ENCODE measurements around the gene KPNB1. TPM values are rescaled to one million over a fixed set of nuclear protein-coding genes. Genes with fewer than 3 reads are reported as not detected.

Gene KPNB1
- total RNA-seq, 2 experiments from 2014 or later: 232 to 453 TPM

GRCh38 chr17:47687748-47688147 is 38.0 kb downstream of the KPNB1 start:
- Histone ChIP-seq H3K27ac (ENCODE audit: low read depth, low read length, poor library complexity, severe bottlenecking) (no peak overlapping the region), H3K4me3 (ENCODE audit: low read depth, low read length, poor library complexity, severe bottlenecking) (no peak overlapping the region), H4K20me1 (ENCODE audit: insufficient read depth, low read length) (0 out of 2 replicates have a peak, but pooled peaks cover 8% of the 10 kb centered on the region), H3K79me2 (ENCODE audit: insufficient read depth, low read depth, low read length) (no peaks in the 10 kb centered on the region), H3K9me2 (ENCODE audit: insufficient read depth, low read length) (no peaks in the 10 kb centered on the region), H3K9me3 (ENCODE audit: low read length) (no peaks in the 10 kb centered on the region), H3K4me2 (ENCODE audit: low read length) (no peak overlapping the region), H3K36me3 (ENCODE audit: insufficient read depth, low read length) (peaks cover 49% of the 10 kb centered on the region), H3K4me1 (ENCODE audit: insufficient read depth, low read length, poor library complexity, severe bottlenecking) (peaks cover 12% of the 10 kb centered on the region), H2AFZ (ENCODE audit: low read length) (no peak overlapping the region)
- CTCF ChIA-PET (ENCODE audit: unreplicated experiment): no interaction called here
- no peak for TF ChIP-seq CTCF (conservative IDR thresholded peaks at IDR 0.05; ENCODE audit: low read length)
- TF ChIP-seq EZH2phosphoT487 (IDR thresholded peaks at IDR 0.05; ENCODE audit: borderline replicate concordance, low read depth, low read length): no peak
- intact Hi-C loops (cut with micrococcal nuclease; ENCODE audit: unreplicated experiment): no loop called here
- no peak for DNase-seq (ENCODE audit: low spot score)
- BruUV-seq (replicated peaks): no TSS peak
- POLR2A ChIA-PET: interaction anchor here (0.6 to 1.2 kb wide), 2 partner anchors 24 to 38 kb away, joined by 3 to 4 read pairs; partner anchors contain the start of gene KPNB1

GRCh38 chr17:47690121-47690520 is 40.4 kb downstream of the KPNB1 start:
- Histone ChIP-seq H2AFZ (ENCODE audit: low read length) (no peak overlapping the region), H3K9me3 (ENCODE audit: low read length) (no peaks in the 10 kb centered on the region), H3K4me1 (ENCODE audit: insufficient read depth, low read length, poor library complexity, severe bottlenecking) (peaks cover 23% of the 10 kb centered on the region), H3K27ac (ENCODE audit: low read depth, low read length, poor library complexity, severe bottlenecking) (no peak overlapping the region), H4K20me1 (ENCODE audit: insufficient read depth, low read length) (0 out of 2 replicates have a peak, but pooled peaks cover 4% of the 10 kb centered on the region), H3K4me2 (ENCODE audit: low read length) (no peak overlapping the region), H3K9me2 (ENCODE audit: insufficient read depth, low read length) (no peaks in the 10 kb centered on the region), H3K79me2 (ENCODE audit: insufficient read depth, low read depth, low read length) (peaks cover 5% of the 10 kb centered on the region; the same call in 1 of the 2 replicates), H3K36me3 (ENCODE audit: insufficient read depth, low read length) (peaks cover 26% of the 10 kb centered on the region), H3K4me3 (ENCODE audit: low read depth, low read length, poor library complexity, severe bottlenecking) (no peak overlapping the region)
- no peak for TF ChIP-seq CTCF (conservative IDR thresholded peaks at IDR 0.05; ENCODE audit: low read length)
- intact Hi-C loops (cut with micrococcal nuclease; ENCODE audit: unreplicated experiment): no loop called here
- CTCF ChIA-PET (ENCODE audit: unreplicated experiment): no interaction called here
- POLR2A ChIA-PET: no interaction called here
- no peak for DNase-seq (ENCODE audit: low spot score)
- no TSS peak for BruUV-seq (replicated peaks)

- H3K27ac ChIP-seq (ENCODE audit: low read depth, low read length, poor library complexity, severe bottlenecking): peak overlapping the region; percentile 73
- TF ChIP-seq CTCF (conservative IDR thresholded peaks at IDR 0.05; ENCODE audit: low read length): no peak
- TF ChIP-seq EZH2phosphoT487 (IDR thresholded peaks at IDR 0.05; ENCODE audit: borderline replicate concordance, low read depth, low read length): no peak
- ChIA-PET POLR2A (interaction anchor here (0.5 to 1.4 kb wide), 8 partner anchors 8 to 170 kb away, joined by 3 to 8 read pairs (median 4); partner anchors contain the start of genes KPNB1 and OSBPL7), CTCF (ENCODE audit: unreplicated experiment) (interaction anchor here (0.6 to 1.0 kb wide), 2 partner anchors 29 to 402 kb away, joined by 3 read pairs; no protein-coding TSS in a partner anchor)
- H3K79me2 ChIP-seq (ENCODE audit: insufficient read depth, low read depth, low read length): peaks cover 5% of the 10 kb centered on the region; the same call in 1 of the 2 replicates
- H3K9me3 ChIP-seq (ENCODE audit: low read length): no peaks in the 10 kb centered on the region
- H3K36me3 ChIP-seq (ENCODE audit: insufficient read depth, low read length): peaks cover 4% of the 10 kb centered on the region; the same call in 1 of the 2 replicates
- peaks cover 31% of the 10 kb centered on the region for H3K4me1 ChIP-seq (ENCODE audit: insufficient read depth, low read length, poor library complexity, severe bottlenecking)
- H3K4me3 ChIP-seq (ENCODE audit: low read depth, low read length, poor library complexity, severe bottlenecking): peak overlapping the region; percentile 72
- intact Hi-C loops (cut with micrococcal nuclease; ENCODE audit: unreplicated experiment): no loop called here
- DNase-seq (ENCODE audit: low spot score): no peak
- H3K9me2 ChIP-seq (ENCODE audit: insufficient read depth, low read length): no peaks in the 10 kb centered on the region
- H2AFZ ChIP-seq (ENCODE audit: low read length): no peak overlapping the region
- H3K4me2 ChIP-seq (ENCODE audit: low read length): peak overlapping the region; percentile 79
- no peaks in the 10 kb centered on the region for H4K20me1 ChIP-seq (ENCODE audit: insufficient read depth, low read length)
- no TSS peak for BruUV-seq (replicated peaks)
Measured at GRCh38 chr17:47692137-47692894, 42.6 kb downstream of the KPNB1 start.
